Caco-2 (cell line): ENCODE measurements around the gene GRID1. TPM values are rescaled to one million over a fixed set of nuclear protein-coding genes. Genes with fewer than 3 reads are reported as not detected.

Experiments used
- BruUV-seq: library from RNA; stranded (reverse); fragments of 400-500 nt; replicated peaks from 2 replicates; lab custom pipeline; 2021; lab: Mats Ljungman, UMichigan
- CTCF ChIA-PET: fragments of 300-600 bp; sonication (Branson Sonifier 250); formaldehyde crosslinking; loops from one replicate; lab custom pipeline; 2022; ENCODE audit warnings: antibody characterized with exemption; lab: Charles Lee
- POLR2A ChIA-PET: fragments of 300-600 bp; sonication (Branson Sonifier 250); formaldehyde crosslinking; loops from one replicate; lab custom pipeline; 2022; ENCODE audit warnings: antibody characterized with exemption; lab: Charles Lee
- DNase-seq, 2 experiments: peaks; one replicate each; pipeline versions ENCODE4 v3.0.0 to v3.0.0-alpha.2; 2020 to 2022
- H3K27me3 ChIP-seq: replicated peaks from 2 replicates; pipeline ENCODE4 v1.6.0; 2011; ENCODE audit warnings: low read length; ENCODE audit not compliant: control insufficient read depth, insufficient read depth
- H3K36me3 ChIP-seq: 2 replicates; pipeline ENCODE4 v1.5.1; 2011; ENCODE audit warnings: low read length; ENCODE audit not compliant: control insufficient read depth, insufficient read depth
- H3K4me1 ChIP-seq: fragments of 250-450 bp; sonication (Bioruptor Pico); 2 replicates; pipeline ENCODE4 v1.5.1; 2020; ENCODE audit warnings: mild to moderate bottlenecking
- H3K4me3 ChIP-seq: 2 replicates; pipeline ENCODE4 v1.5.1; 2011; ENCODE audit warnings: low read depth, mild to moderate bottlenecking, control low read depth, low read length
- H3K9me3 ChIP-seq: fragments of 250-450 bp; sonication (Bioruptor Pico); 2 replicates; pipeline ENCODE4 v1.5.1; 2020; ENCODE audit warnings: mild to moderate bottlenecking, moderate library complexity
- H3K27ac Mint-ChIP-seq: one replicate; pipeline ENCODE4 v1.8.0; 2022; ENCODE audit warnings: mixed read lengths; ENCODE audit not compliant: unreplicated experiment
- H3K27me3 Mint-ChIP-seq: one replicate; pipeline ENCODE4 v1.8.0; 2022; ENCODE audit warnings: mixed read lengths; ENCODE audit not compliant: insufficient read depth, unreplicated experiment
- H3K36me3 Mint-ChIP-seq: one replicate; pipeline ENCODE4 v1.8.0; 2022; ENCODE audit warnings: mild to moderate bottlenecking, mixed read lengths; ENCODE audit not compliant: insufficient read depth, unreplicated experiment
- H3K4me1 Mint-ChIP-seq: one replicate; pipeline ENCODE4 v1.8.0; 2022; ENCODE audit warnings: low read depth, mixed read lengths; ENCODE audit not compliant: unreplicated experiment
- H3K4me3 Mint-ChIP-seq: one replicate; pipeline ENCODE4 v1.8.0; 2022; ENCODE audit warnings: mild to moderate bottlenecking, moderate library complexity, mixed read lengths; ENCODE audit not compliant: unreplicated experiment
- H3K9me3 Mint-ChIP-seq: one replicate; pipeline ENCODE4 v1.8.0; 2022; ENCODE audit warnings: mixed read lengths; ENCODE audit not compliant: unreplicated experiment
- intact Hi-C: fragments of 100-400 bp; cut with micrococcal nuclease; formaldehyde crosslinking; loops from one replicate; pipeline ENCODE4 v1.10.0; 2022; ENCODE audit not compliant: unreplicated experiment
- total RNA-seq: library from RNA; stranded (reverse); gene quantifications from 2 replicates; pipeline ENCODE4 v1.2.3, GENCODE V29; 2022
- TF ChIP-seq, protein P1 (sequence below), 2 experiments: fragments of 200-600 bp in 1 of 2; IDR thresholded peaks; 1 replicate in 1 of 2; 2 replicates in 1 of 2; pipeline versions ENCODE4 v1.5.1 to v1.8.0; 2011 to 2022; ENCODE audit warnings: antibody characterized with exemption in 1 of 2, control low read depth in 1 of 2, inconsistent platforms in 1 of 2, low read depth in 1 of 2, low read length in 1 of 2, mild to moderate bottlenecking in 1 of 2, moderate library complexity in 1 of 2; ENCODE audit not compliant: insufficient read depth in 1 of 2, severe bottlenecking in 1 of 2, unreplicated experiment in 1 of 2

GRID1 gene
- total RNA-seq, 1 experiment from 2014 or later, result 8.0 TPM

DNA sequence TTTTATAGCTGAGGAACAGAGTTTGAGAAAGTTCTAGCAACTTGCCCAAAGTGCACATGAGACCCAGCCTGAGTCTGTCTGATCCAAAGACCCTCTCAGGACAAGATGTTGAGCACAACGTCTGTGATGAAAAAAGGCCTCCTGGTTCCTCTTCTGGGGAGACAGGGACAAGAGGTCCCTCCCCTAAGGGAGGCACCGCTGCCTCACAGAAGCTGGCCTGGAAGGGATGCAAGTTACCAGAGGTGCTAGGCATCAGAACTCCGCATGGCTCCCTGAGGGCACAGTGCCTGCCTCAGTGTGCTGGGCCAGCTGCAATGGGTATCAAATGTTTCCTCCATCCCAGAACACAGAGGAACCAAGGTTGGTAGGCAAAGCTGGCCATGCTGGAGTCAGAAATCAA lies 302.4 kb downstream of the GRID1 start:
- Histone ChIP-seq H3K27me3 (no peaks in the 10 kb centered on the region), H3K36me3 (no peaks in the 10 kb centered on the region), H3K9me3 (no peaks in the 10 kb centered on the region), H3K4me3 (no peak overlapping the region), H3K4me1 (no peaks in the 10 kb centered on the region)
- Mint-ChIP-seq H3K4me1 (no peaks in the 10 kb centered on the region), H3K4me3 (no peak overlapping the region), H3K27me3 (peaks cover 17% of the 10 kb centered on the region), H3K36me3 (no peaks in the 10 kb centered on the region), H3K9me3 (no peaks in the 10 kb centered on the region), H3K27ac (no peak overlapping the region)
- intact Hi-C loops, result no loop called here
- ChIA-PET POLR2A (no interaction called here), CTCF (no interaction called here)
- no peak for DNase-seq
- BruUV-seq, result no TSS peak
- TF ChIP-seq, protein P1, sequence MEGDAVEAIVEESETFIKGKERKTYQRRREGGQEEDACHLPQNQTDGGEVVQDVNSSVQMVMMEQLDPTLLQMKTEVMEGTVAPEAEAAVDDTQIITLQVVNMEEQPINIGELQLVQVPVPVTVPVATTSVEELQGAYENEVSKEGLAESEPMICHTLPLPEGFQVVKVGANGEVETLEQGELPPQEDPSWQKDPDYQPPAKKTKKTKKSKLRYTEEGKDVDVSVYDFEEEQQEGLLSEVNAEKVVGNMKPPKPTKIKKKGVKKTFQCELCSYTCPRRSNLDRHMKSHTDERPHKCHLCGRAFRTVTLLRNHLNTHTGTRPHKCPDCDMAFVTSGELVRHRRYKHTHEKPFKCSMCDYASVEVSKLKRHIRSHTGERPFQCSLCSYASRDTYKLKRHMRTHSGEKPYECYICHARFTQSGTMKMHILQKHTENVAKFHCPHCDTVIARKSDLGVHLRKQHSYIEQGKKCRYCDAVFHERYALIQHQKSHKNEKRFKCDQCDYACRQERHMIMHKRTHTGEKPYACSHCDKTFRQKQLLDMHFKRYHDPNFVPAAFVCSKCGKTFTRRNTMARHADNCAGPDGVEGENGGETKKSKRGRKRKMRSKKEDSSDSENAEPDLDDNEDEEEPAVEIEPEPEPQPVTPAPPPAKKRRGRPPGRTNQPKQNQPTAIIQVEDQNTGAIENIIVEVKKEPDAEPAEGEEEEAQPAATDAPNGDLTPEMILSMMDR (IDR thresholded peaks at IDR 0.05; ENCODE audit: insufficient read depth in 1 of 2, low read depth in 1 of 2, low read length in 1 of 2, severe bottlenecking in 1 of 2, unreplicated experiment in 1 of 2), result no peak

DNA sequence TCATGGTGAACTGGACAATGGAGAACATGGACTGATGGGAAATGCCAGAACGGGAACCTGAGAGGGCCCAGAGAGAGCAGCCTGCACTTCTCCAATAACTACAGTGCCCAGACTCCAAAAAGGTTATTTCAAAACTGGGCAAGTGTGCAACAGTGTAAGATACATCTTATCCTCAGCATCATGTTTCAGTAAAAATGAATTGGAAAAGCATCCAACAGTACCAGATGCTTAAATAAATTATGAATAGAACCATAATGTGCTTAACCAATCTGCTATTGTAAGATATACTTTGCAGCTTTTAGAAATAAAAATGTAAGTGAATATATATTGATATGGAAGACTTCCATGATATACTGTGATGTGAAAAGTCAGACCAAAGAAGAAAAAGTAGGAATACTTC lies 303.3 kb downstream of the GRID1 start:
- DNase-seq, result no peak
- no peaks in the 10 kb centered on the region for H3K9me3 ChIP-seq
- H3K36me3 ChIP-seq, result no peaks in the 10 kb centered on the region
- H3K27me3 Mint-ChIP-seq, result peaks cover 17% of the 10 kb centered on the region
- BruUV-seq, result no TSS peak
- H3K4me1 Mint-ChIP-seq, result no peaks in the 10 kb centered on the region
- H3K27ac Mint-ChIP-seq, result no peak overlapping the region
- ChIA-PET CTCF (no interaction called here), POLR2A (no interaction called here)
- TF ChIP-seq, protein P1 (IDR thresholded peaks at IDR 0.05; ENCODE audit: insufficient read depth in 1 of 2, low read depth in 1 of 2, low read length in 1 of 2, severe bottlenecking in 1 of 2, unreplicated experiment in 1 of 2), result no peak
- intact Hi-C loops, result no loop called here
- H3K36me3 Mint-ChIP-seq, result no peaks in the 10 kb centered on the region
- H3K4me3 ChIP-seq, result no peak overlapping the region
- no peaks in the 10 kb centered on the region for H3K27me3 ChIP-seq
- no peaks in the 10 kb centered on the region for H3K4me1 ChIP-seq
- no peaks in the 10 kb centered on the region for H3K9me3 Mint-ChIP-seq
- no peak overlapping the region for H3K4me3 Mint-ChIP-seq

DNA sequence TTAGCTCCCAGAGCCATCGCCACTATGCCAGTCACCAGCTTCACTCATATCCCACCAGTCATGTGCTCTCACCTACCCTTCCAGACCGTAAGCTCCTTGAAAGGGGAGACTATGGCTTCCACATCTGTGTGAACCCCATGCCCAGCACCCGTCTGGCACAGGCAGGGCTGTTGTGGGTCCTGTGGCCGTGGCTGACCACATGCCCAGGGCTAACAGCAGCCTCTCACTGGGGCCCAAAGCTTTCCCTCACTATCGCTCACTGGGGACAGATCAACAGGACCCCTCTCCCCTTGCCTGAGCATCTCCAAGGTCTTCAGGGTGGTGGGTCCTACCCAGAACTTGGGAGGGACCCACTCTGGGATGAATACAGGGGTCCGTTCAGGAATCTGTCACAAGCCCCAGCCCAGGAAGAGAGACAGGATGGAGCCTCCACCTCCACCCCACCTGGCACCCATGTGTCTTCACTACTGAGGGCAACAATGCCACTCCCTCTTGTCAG lies 303.9 kb downstream of the GRID1 start:
- no peaks in the 10 kb centered on the region for H3K36me3 ChIP-seq
- Mint-ChIP-seq H3K4me3 (no peak overlapping the region), H3K4me1 (no peaks in the 10 kb centered on the region), H3K9me3 (no peaks in the 10 kb centered on the region), H3K36me3 (no peaks in the 10 kb centered on the region), H3K27me3 (peaks cover 18% of the 10 kb centered on the region), H3K27ac (no peak overlapping the region)
- BruUV-seq, result no TSS peak
- CTCF ChIA-PET, result no interaction called here
- H3K9me3 ChIP-seq, result no peaks in the 10 kb centered on the region
- TF ChIP-seq, protein P1 (IDR thresholded peaks at IDR 0.05; ENCODE audit: insufficient read depth in 1 of 2, low read depth in 1 of 2, low read length in 1 of 2, severe bottlenecking in 1 of 2, unreplicated experiment in 1 of 2), result no peak
- H3K4me1 ChIP-seq, result no peaks in the 10 kb centered on the region
- no peaks in the 10 kb centered on the region for H3K27me3 ChIP-seq
- no peak for DNase-seq
- H3K4me3 ChIP-seq, result no peak overlapping the region
- POLR2A ChIA-PET, result no interaction called here
- intact Hi-C loops, result no loop called here
